Small intestine (tissue), 7 donors: Measurements from ENCODE around the gene VCX2. TPM values are rescaled to one million over a fixed set of nuclear protein-coding genes. Genes with fewer than 3 reads are reported as not detected.
"Not testable (repeated sequence)": the region's sequence is repeated elsewhere in the genome, so short reads cannot be mapped to it uniquely, and the experiment has no call there.

Experiments
- DNase-seq, 2 donors: peaks; one replicate each; pipeline versions ENCODE4 v3.0.0 to v3.0.0-alpha.2; 2013
- FAIRE-seq: peaks from 2 replicates; lab custom pipeline; 2012; peaks lifted over from hg19 to GRCh38; lab: Jason Lieb, UNC
- H3K27ac ChIP-seq, 3 donors: one replicate each; pipeline ENCODE4 v1.5.1; 2013; ENCODE audit warnings: low read length in 2 of 3, mild to moderate bottlenecking in 2 of 3, control low read depth in 1 of 3, inconsistent platforms in 1 of 3, low read depth in 1 of 3, moderate library complexity in 1 of 3
- H3K27me3 ChIP-seq, 3 donors: one replicate each; pipeline ENCODE4 v1.6.1; 2013; ENCODE audit warnings: low read length in 3 of 3, inconsistent platforms in 1 of 3; ENCODE audit not compliant: control insufficient read depth in 3 of 3, insufficient read depth in 3 of 3
- H3K36me3 ChIP-seq, 3 donors: one replicate each; pipeline ENCODE4 v1.6.1; 2013; ENCODE audit warnings: low read length in 3 of 3, inconsistent platforms in 1 of 3, low read depth in 1 of 3, mild to moderate bottlenecking in 1 of 3, moderate library complexity in 1 of 3; ENCODE audit not compliant: control insufficient read depth in 3 of 3, insufficient read depth in 2 of 3
- H3K4me1 ChIP-seq, 3 donors: one replicate each; pipeline ENCODE4 v1.6.1; 2013; ENCODE audit warnings: low read length in 2 of 3, inconsistent platforms in 1 of 3, low read depth in 1 of 3, mild to moderate bottlenecking in 1 of 3, moderate library complexity in 1 of 3; ENCODE audit not compliant: control insufficient read depth in 3 of 3, insufficient read depth in 2 of 3
- H3K4me3 ChIP-seq, 3 donors: one replicate each; pipeline ENCODE4 v1.5.1; 2013; ENCODE audit warnings: low read length in 3 of 3, control low read depth in 1 of 3, inconsistent platforms in 1 of 3, low read depth in 1 of 3, mild to moderate bottlenecking in 1 of 3, moderate library complexity in 1 of 3
- H3K9me3 ChIP-seq, 2 donors: one replicate each; pipeline ENCODE4 v1.6.1; 2013; ENCODE audit warnings: low read depth in 1 of 2, low read length in 1 of 2; ENCODE audit not compliant: control insufficient read depth in 2 of 2, insufficient read depth in 1 of 2
- WGBS, 3 donors: extraction: QIAGEN DNeasy Blood & Tissue Kit; methylation state at CpG; one replicate each; pipeline ENCODE4 v1.1.7; 2013; 5-methylcytosine and 5-hydroxymethylcytosine counted together
- polyA plus RNA-seq, 4 donors: library from polyadenylated mRNA; stranded (reverse) in 3 of 4; unstranded in 1 of 4; fragments of 200-250 nt in 3 of 4; fragments of 120-200 nt in 1 of 4; gene quantifications; one replicate each; pipeline versions ENCODE4 v1.2.1 to v1.2.3, GENCODE V29; 2013
- donor health status: healthy with polysubstance abuse.
- donor health status: control.
- donor health status: control.
- donor health status: Bipolar disorder and iron deficiency.
- donor health status: healthy.

VCX2 gene
- polyA plus RNA-seq, 4 donors = not detected

DNA sequence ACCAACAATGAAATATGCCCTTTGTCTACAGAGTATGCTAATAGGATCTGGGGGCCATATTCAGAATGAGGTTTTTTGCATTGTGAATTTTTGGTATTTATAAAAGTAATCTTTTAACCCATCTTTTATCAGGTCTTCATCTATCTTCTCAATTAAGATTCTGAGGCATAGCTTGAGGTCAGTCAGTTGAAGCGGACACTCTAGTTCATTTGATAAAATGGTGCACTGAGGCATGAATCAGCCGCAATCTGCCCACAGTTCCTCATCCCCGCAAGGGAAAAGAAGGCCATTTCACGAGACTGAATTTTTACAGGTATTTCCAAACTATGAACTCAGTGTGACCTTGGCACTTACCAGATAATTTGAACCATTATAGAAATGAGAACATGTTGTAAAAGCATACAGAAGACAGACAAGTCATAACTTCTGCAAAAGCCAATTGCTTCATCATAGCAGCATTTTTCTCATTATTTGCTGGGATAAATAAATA lies 19.3 kb upstream of the VCX2 start:
- FAIRE-seq (no peak), DNase-seq (no peak)
- no peaks in the 10 kb centered on the region for H3K9me3 ChIP-seq
- no peak overlapping the region for H3K27ac ChIP-seq
- no peak overlapping the region for H3K4me3 ChIP-seq
- no peaks in the 10 kb centered on the region for H3K27me3 ChIP-seq
- H3K4me1 ChIP-seq = no peaks in the 10 kb centered on the region
- H3K36me3 ChIP-seq = no peaks in the 10 kb centered on the region
- WGBS, 3 donors = 90 to 96% (median 94%) methylated on average over 4 of the region's 4 CpGs

DNA sequence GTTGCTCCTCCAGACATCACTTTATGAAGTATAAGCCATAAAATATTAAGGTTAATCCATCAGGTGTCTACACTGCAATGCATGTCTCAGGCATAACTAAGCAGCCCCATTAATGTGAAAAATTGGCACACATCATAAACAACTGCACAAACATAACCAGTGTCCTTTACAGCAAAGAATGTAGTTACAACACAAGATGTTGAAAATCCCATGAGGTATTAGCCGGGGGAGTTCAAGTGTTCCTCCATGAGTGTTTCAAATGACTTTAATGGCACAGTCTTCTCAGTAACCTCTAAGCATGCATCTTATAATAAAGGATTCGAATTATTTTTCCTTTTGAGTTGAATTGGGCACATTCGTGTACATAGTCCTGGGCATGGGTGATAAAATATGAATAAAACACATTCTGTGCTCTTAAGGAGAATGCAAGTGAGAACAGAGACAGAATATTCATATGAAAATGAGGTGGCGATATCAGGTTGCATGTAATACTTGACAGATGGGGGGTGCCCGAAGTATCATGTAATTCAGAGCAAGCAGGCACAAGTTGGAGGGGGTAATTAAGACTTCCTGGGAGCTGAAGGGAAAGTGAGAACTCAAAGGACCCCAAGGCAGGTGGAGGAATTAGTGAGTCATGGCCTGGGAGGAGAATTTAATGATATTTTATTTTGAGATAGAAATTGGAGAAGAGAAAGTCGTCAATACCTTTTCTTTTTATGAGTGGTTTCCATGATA lies 18.2 kb upstream of the VCX2 start:
- no peaks in the 10 kb centered on the region for H3K9me3 ChIP-seq
- FAIRE-seq (no peak), DNase-seq (no peak)
- no peak overlapping the region for H3K4me3 ChIP-seq
- H3K36me3 ChIP-seq = no peaks in the 10 kb centered on the region
- H3K27ac ChIP-seq = no peak overlapping the region
- no peaks in the 10 kb centered on the region for H3K27me3 ChIP-seq
- 77 to 86% (median 81%) methylated on average over 6 of the region's 6 CpGs for WGBS, 3 donors
- H3K4me1 ChIP-seq = no peaks in the 10 kb centered on the region

DNA sequence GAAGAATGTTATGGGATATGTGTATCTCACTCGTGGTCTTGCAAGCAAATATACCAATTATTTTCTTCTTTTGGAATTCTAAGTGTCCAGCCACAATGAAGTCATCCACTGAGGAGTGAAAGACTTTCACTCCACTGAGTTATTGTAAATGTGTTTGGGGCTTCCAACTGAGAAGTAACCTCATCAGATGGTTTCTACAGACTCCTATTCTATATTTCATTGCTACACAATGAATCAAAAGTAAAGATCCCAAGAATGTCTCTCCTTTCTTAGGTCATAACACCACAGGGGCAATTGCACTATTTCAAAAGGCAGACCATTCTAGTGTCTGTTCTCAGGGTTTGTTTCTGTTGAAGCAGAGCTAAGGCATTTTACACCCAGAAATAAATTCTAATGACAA lies 12.3 kb upstream of the VCX2 start:
- DNase-seq = no peak
- FAIRE-seq = no peak
- H3K27ac ChIP-seq = no peak overlapping the region
- H3K36me3 ChIP-seq = no peaks in the 10 kb centered on the region
- H3K27me3 ChIP-seq = no peaks in the 10 kb centered on the region
- H3K9me3 ChIP-seq = no peaks in the 10 kb centered on the region
- H3K4me3 ChIP-seq = no peak overlapping the region
- no peaks in the 10 kb centered on the region for H3K4me1 ChIP-seq
- WGBS, 3 donors = 26 to 79% (median 53%) methylated on average over 1 of the region's 1 CpG

DNA sequence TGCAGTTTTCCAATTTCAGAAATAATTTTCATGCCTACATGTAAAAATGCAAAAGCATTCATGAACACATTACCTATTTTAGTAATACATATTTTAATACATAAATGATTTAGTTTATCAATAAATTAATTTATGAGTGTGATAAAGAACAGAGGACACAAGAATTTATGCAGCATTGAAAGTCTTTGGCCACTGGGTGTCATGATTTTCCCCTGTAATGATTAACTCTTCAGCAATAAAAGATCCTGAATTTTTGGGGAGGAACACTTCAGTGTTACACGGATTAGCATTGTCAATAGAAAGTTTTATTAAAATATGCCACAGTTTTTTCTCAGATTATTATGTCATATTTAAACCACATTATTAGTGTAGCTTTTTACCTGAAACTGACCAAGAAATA lies 8.6 kb upstream of the VCX2 start:
- no peaks in the 10 kb centered on the region for H3K4me1 ChIP-seq
- FAIRE-seq (peak; percentile 98), DNase-seq (no peak)
- 0 to 26% (median 19%) methylated on average over 1 of the region's 1 CpG for WGBS, 3 donors
- no peak overlapping the region for H3K27ac ChIP-seq
- H3K4me3 ChIP-seq = no peak overlapping the region
- H3K36me3 ChIP-seq = no peaks in the 10 kb centered on the region
- H3K9me3 ChIP-seq = no peaks in the 10 kb centered on the region
- H3K27me3 ChIP-seq = no peaks in the 10 kb centered on the region

DNA sequence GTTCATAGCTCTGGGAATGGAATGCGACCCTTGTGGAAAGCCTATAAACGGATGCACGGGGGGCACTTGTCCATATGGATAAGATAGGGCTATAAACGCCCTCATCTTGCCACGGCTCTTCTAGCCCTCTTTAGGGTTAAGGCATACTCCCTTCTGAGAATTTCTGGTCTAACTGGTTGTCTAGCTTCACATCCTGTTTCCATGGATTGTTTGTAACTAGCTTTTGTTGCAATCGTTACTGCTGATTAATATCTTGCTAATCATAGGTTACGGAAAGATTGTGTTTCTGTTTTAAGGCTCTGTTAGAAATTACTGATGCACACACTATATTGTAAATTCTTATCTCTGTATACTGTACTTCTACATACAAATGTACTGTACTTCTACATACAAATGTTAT lies 17.1 kb downstream of the VCX2 start:
- 66 to 76% (median 74%) methylated on average over 7 of the region's 7 CpGs for WGBS, 3 donors
- H3K36me3 ChIP-seq, DNase-seq, H3K27me3 ChIP-seq, H3K9me3 ChIP-seq, H3K4me1 ChIP-seq, H3K4me3 ChIP-seq, FAIRE-seq, H3K27ac ChIP-seq: not testable (repeated sequence)

DNA sequence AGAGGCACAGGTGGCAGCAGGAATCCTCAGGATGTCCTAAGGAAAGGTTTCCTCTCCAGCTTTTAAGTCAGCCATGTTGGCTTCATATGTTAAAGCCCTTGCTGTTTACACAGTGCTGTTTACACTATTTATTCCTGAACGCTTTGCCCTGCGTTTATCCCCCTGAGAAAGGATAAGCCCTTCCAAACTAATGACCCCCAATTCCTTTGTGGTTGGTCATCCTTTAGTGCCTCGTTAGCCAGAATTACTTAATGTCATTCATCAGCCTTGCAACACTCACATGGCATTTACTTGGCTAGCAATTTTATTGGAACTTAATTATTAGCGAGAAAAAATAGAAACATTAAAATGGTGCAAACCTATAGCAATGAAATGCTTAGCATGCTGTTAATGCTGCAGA lies 23.8 kb downstream of the VCX2 start:
- no peak for DNase-seq
- Histone ChIP-seq H3K4me1 (no peaks in the 10 kb centered on the region), H3K36me3 (no peaks in the 10 kb centered on the region), H3K9me3 (no peaks in the 10 kb centered on the region), H3K4me3 (no peak overlapping the region), H3K27me3 (no peaks in the 10 kb centered on the region), H3K27ac (no peak overlapping the region)
- 51 to 64% (median 59%) methylated on average over 4 of the region's 4 CpGs for WGBS, 3 donors
- FAIRE-seq = no peak

DNA sequence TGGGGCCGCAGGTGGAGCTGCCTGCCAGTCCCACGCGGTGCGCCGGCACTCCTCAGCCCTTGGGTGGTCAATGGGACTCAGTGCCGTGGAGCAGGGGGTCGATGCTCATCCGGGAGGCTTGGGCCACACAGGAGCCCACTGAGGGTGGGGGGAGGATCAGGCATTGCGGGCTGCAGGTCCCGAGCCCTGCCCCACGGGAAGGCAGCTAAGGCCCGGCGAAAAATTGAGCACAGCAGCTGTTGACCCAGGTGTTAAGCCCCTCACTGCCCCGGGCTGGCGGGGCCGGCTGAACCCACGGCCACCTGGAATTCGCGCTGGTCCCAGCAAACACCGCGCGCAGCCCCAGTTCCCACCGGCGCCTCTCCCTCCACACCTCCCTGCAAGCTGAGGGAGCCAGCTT lies 26.1 kb downstream of the VCX2 start:
- no peaks in the 10 kb centered on the region for H3K36me3 ChIP-seq
- no peak overlapping the region for H3K27ac ChIP-seq
- H3K4me1 ChIP-seq = no peaks in the 10 kb centered on the region
- H3K9me3 ChIP-seq = no peaks in the 10 kb centered on the region
- no peak for FAIRE-seq
- H3K27me3 ChIP-seq = no peaks in the 10 kb centered on the region
- no peak overlapping the region for H3K4me3 ChIP-seq
- DNase-seq = no peak
- 93 to 99% (median 97%) methylated on average over 12 to 24 of the region's 24 CpGs for WGBS, 3 donors

DNA sequence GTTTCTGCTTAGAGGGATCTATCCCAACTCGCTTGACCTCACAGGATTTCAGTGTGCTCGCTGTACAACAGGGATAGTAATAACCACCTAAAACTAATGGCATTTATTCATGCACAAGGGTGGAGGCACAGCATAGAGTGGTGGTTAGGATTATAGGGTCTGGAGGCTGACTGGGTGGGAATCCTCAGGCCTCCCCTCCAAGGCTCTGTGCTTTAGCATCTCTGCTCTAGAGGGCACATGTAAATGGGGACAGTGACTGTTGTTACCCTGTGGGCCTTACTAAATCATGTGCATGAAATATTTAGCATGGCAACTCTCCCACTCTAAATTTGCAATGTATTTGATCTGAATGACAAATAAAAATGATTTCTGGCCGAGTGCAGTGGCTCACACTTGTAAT lies 29.2 kb downstream of the VCX2 start:
- Histone ChIP-seq H3K4me1 (no peaks in the 10 kb centered on the region), H3K36me3 (no peaks in the 10 kb centered on the region), H3K9me3 (no peaks in the 10 kb centered on the region), H3K27ac (no peak overlapping the region), H3K27me3 (no peaks in the 10 kb centered on the region), H3K4me3 (no peak overlapping the region)
- WGBS, 3 donors = 75 to 88% (median 83%) methylated on average over 3 of the region's 3 CpGs
- no peak for FAIRE-seq
- DNase-seq = no peak
